NCI-H69 (cell line): ENCODE data around the gene TLE7.

Source experiments
- DNase-seq: peaks from one replicate; lab custom pipeline; 2025; lab: John Stamatoyannopoulos, UW

TLE7 gene

DNA sequence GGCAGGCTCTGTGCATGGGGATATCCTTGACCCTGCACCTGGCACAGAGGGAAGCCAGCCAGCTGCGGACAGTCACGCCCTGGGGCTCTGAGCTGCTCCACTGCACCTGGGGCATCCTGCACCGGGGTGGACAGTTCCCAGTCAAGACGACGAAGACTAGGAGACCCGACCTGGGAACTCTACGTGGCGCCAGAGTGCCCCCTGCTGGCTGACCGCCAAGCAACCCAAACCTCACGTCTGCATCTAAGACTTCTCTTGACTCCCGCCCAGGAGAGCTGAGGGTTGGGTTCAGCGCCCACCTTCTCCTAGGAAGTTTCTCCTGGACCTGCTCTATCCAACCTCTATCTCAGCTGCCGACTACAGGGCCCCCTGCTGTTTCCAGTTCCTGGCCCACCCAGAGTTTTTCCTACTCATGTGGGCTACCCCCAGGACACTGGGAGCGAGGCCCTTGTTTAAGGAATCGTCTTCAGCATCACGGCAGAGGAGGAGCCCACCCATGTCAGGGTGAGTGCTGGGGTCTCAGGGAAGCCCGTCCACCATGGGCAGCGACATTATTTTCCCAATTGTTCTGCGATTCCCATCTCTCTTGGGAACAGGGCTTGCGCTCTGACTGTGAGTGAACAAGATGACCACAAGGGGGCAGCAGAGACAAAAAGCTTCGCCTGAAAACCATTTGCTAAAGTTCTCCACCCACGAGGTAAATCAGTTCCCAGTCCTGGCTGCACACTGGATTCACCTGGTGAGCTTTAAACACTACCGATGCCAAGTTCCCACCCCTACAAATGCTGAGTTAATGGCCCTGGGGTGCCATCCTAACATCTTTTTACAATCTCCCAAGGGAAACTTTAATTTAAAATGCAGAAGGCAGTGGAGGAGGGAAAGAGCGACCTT is 29.3 kb downstream of the TLE7 start:
- DNase-seq: peak; percentile 79

DNA sequence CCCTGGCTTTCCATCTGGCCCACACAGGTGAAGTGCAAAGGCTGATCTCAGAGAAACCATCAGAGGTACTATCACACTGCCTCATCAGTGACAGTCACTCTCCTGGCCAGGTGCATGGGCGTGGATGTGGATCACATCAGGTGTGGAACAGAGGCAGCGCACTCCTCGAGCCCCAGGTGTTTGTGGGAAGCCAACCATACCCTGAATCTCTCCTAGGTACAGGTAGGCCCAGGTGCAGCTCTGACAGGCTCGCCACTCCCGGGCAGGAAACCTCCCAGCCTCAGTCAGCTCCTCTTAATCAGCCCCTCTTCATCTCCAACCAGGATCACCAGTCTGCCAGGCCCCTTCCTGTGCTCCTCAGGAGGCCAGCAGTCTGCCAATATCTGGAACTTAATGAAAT is 31.7 kb downstream of the TLE7 start:
- DNase-seq: no peak

DNA sequence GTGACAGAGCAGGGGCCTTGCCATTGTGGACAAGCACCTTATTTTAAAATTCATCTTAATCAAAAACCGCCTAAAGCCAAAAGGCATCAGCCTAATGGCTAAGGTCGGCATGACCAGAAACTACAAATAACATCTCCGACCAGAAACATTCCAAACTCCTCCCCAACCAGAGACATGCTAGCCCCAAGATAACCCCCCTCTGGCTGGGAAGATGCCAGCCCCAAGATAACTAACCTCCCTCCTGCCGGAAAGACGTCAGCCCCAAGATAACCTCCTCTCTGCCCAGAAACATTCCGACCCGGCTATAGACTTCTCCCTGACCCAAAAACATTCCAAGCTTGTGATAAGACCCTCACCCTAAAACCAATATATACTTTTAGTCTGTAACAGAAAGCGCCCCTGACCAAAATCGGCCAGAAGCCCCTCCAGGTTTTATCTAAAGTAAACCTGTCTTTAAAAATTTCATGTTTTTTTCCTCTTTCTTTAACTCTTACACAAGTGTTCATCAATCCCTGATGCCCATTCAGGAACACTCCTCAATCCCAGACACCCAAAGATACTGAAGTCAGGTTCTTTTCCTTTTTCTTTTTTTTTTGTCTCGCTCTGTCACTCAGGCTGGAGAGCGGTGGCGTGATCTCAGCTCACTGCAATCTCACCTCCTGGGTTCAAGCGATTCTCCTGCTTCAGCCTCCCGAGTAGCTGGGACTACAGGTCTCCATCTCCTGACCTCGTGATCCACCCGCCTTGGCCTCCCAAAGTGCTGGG is 32.7 kb downstream of the TLE7 start:
- no peak for DNase-seq

DNA sequence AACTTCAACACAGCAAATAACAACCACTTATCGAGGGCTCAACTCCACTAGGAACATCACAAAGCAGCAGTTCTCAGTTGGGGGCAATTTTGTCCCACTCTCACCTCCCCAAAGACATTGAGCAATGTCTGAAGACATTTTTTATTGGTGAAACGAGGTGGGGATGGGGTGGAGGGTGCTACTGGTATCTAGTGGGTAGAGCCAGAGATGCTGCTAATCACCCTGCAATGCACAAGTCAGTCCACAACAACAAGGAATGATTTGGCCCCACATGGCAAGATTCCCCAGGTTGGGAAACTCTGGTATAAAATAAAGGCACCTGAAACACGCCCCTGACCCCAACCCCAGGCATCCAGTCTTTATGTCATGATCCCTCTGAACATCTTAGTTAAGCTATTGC is 33.3 kb downstream of the TLE7 start:
- no peak for DNase-seq

DNA sequence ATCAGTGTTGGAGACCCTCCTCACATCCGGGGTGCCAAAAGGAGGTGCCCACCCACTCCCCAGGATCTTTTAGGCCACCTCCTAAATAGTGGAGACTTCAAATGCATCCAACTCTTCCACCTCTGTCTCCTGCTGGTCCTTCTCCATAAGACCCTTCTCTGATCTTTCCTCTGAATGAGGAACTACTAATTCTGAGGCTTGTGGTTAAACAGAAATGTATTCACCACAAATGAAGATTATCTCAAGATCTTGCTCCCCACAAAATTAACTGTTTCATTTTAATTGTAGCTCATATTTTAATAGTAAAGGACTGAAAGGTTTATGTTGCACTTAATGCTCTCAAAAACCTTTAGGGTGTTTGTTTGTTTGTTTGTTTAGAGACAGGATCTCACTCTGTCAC is 34.1 kb downstream of the TLE7 start:
- no peak for DNase-seq

DNA sequence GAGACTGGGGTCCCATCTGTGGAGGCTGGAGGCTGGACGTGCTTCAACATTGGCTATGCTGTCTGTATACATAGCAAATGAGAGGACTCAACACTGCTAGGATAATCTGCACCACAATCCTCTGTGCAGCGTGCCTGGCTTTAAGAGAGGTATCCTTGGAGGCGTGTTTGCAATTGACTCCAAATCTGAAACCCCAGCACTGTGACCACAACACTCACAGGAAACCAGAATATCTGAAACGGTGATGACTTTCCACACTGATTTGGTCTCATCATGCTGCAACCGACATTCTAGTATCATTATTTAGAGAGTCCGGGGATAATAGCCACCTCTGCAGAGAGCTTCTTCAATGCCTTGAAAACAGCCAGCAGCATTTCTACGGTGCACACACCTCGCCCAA is 35.1 kb downstream of the TLE7 start:
- DNase-seq: no peak

DNA sequence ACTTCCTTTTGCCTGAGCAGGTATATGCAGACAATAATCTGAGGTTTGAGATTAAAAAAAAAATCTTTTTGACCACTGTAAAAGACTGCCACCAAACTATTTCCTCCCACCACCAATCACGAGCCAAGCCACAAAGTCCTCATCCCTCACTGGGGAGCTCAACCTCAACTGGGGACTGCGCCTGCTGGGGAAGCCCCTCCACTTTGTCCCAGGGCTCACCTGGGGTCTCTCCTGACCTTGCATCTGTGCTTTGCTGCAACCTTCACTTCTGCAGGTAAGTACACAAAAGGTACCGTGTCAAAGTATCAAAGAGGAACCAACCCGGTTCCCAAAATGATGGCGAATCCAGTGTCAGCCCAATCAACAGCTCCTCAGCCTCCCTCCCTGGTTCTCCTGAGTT is 35.5 kb downstream of the TLE7 start:
- no peak for DNase-seq

DNA sequence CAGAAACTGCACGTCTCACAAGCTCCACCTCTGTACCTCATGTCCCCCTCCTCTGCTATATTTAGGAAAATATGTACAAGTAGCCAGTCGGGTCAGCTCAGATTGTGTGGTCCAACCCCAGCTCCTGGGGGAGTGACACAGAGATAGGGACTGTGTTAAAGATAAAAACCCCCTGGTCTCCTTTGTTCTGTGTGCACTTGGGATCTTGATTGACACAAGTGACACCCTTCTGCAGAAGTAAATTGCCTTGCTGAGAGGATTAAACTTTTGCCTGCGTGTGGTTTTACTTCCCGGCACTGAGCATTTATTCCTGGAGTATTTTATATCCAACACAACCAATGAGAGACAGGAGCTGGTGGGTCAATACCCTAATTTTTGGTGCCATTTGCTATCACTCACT is 37.5 kb downstream of the TLE7 start:
- no peak for DNase-seq

DNA sequence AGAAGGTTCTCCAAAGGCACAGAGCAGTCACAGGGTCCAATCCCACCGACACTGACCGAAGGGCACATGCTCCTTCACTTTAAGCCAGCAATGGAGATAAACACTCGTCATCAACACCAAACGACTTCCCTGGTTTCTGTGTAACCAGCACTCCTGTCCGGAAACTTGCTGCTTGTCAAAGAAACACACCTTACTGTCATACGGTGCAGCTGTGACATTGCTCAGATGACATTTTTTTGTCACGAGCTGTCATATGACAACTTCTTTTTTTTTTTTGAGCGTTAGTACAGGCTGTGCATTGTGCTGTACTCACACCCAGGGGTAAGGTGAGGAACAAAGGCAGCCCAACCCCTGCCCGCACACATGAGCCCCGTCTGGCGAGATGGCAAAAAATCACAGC is 39.2 kb downstream of the TLE7 start:
- no peak for DNase-seq

DNA sequence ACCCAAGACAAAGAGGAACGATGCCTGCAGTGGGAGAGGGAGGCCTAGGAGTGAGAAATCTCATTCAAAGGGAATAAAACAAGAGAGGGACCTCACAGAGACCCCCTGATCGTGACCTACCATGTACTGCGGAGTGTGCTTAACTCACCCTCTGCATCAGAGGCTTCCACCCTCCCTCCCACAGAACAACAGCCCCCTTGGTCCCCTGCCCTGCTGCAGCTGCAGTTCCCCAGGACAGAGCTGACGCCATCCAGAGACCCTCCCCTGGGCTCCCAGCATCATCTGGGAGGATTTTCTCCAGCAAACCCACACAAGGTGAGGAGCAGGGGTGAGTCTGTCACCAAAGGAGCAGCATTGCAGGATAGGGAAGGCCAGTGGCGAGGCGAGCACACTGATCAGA is 39.8 kb downstream of the TLE7 start:
- DNase-seq: no peak

DNA sequence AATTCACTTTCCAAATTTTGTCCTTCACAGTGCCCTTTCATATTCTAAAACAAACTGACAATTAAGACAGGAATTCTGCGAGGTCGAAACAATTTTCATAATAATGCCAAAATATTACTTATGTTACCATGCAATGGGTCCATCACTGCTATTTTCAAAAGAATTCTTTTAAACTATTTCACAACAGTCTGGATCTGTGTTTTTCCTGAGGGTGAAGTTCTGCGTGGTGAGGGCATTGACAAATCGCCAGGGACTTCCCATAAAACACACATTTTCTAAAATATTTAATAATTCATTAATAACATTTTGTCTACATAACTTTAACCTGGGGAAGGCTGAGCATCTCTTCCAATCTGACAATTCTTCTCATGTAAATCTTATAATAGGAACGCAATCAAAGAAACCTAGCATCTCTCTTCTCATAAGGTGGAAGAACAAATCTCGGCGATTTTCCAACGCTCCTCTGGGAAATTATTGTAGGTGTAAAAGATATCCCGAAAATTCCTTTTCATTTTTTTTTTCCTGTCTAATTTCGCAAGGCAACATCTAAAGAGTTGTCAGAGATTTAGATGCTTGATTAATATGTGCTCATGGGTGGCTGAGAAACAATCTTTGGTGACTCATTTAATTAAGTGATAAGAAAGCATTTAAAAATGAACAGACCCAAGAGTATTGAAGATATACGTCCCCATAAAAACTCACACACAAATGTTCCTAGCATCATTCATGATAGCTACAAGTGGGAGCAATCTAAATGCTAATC is 41.9 kb downstream of the TLE7 start:
- no peak for DNase-seq

DNA sequence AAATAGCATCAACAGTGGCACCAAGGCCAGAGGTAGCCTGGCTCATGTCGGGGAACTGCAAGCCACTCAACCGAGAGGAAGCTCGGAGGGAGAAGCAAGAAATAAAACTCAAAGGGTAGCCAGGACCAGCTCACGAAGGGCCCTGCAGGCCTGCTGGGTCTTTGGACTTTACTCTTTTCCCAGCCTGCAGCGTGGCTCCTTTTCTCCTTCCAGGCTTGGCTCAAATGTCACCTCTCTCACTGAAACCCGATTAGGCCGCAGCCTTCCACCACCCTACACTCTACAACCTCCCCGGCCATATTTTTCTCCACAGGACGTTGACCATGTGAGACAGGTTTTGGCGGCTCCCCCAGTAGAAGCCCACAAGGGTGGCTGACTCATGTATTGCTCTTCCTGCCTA is 45.3 kb downstream of the TLE7 start:
- DNase-seq: no peak

DNA sequence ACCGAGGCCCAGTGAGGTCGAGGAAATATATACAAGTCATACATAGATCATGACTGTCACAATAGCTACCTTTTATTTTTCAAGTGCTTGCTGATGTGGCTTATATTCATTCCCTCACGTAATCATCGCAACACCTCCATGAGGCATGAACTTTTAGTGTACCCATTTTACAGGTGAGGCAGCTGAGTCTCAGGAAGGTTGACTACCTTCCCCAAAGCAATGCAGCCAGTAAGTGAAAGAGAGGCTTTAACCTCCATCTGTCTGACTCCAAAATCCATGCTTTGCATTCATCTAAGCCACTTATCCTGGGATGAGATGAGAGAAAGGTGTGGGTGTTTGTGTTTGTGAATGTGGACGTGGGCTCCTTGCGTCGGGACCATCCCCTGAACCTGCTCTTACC is 52.5 kb downstream of the TLE7 start:
- DNase-seq: no peak

DNA sequence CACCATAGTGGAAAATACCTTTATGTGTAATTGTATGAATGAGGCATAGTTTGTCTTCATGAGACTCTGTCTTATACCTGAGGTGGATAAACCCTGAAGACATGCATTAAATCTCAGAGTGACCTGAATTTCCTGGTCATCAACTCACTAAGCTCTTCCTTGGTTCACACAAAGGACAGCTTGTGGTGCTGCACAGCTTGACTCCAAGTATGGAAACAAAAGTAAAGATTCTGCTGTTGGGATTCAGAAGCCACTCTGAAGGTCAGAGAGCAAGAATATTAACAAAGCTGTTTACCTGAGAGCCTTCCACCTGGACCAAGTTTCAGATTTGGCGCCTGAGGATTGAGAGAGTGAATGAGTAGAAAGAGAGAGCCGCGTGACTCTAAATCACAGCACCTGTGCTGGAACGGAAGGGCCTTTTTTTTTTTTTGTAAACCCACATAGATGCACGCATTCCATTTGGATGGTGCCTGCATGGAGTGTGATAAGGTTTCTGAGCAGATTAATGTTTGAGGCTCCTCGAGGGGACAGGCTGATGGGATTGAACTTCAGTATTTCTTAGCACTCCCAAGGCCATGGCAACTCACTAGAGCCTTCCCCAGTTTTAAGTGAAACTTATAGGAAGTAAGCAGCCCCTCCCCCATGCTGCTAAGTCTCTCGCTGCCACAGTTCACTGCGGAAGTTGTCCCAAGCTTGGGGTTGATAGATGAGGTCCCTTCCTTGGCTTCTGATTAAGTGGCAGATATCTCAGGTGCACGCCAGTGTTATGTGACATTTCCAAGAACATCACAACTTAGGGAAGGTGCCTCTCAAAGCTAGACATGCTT is 54.6 kb downstream of the TLE7 start:
- peak; percentile 20 for DNase-seq

DNA sequence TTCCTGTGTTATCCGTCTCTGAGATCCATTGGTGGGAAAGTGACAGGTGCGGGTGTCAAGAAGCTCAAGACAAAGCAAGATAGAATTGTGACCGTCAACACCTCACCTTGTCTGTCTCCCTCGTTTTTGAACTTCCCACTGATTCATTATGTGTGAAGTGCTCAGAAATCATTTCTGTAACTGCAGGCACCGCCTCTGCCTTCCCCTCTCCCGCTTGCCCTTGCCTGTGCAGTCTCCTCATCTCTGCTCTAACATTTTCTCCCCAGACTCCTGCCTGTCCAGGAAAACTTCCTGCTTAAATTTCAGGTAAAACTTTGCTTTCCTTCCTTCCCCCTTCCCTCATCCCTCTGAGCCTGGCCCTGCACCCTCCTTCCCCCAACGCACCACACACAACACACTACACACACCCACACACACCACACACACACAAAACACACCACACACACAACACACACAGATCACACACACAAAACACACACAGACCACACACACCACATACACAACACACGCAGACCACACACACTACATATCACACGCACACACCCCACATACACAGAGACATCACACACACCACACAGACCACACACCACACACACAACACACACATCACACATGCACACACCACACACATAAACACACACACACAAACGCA is 57.7 kb downstream of the TLE7 start:
- no peak for DNase-seq

DNA sequence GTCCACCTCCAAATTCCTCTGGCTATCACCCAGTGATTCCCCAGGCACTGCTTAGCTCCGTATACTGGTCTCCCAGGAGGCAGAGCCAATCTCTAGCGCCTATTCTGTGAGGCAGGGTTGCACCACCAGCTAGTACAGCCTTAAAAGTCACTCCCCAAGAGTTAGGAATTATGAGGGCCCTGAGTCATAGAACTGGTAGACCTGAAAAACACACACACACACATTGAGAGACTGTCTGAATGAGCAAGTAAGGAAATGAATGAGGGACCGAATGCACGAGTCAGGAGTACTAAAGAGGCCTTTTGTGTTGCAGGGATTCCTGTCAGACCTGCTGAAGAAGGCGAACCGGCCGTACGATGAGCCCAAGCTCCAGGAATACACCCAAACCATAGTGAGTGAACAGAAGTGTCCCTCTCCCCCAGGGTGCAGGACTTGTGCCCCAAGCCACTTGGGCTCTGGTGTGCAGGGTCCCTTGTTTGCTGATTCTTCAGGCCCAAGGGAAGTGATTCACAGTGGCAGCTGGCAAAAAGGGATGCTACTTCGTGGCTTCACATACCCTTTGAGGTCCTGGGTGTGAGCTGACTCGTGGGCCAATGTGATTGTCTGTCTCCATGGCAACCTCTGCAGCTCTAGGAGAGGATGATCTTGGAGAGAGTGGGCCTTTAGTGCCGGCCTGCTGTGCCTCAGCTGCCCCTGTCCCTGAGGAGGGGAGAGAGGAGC is 58.6 kb downstream of the TLE7 start:
- no peak for DNase-seq

DNA sequence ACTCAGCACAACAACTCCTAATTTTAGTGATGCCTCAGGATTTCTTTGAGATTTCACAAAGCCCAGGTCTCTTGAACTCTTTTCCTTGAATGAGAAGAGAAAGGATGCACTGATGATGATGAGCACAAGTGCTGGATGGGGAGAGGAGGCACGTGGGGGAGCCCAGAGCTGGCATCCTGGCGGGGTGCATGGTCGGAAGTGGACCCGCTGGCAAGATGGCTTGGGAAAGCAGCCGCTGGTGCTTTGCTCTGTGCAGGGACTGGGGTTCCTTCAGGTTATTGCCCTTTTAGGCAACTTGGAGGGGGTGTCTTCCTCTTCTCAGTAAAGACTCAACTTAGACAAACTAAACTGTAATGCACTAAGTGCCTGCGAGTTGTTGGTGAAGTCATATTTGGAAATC is 61.0 kb downstream of the TLE7 start:
- DNase-seq: no peak
